Measurements from ENCODE around the gene TES.
"Not testable (repeated sequence)": the region's sequence is repeated elsewhere in the genome, so short reads cannot be mapped to it uniquely, and the experiment has no call there.

The TES gene

GRCh38 chr7:116242759-116243158, 32.4 kb downstream of the TES start:
- no peak for DNase-seq (ENCODE audit: low read depth, low spot score)

DNA sequence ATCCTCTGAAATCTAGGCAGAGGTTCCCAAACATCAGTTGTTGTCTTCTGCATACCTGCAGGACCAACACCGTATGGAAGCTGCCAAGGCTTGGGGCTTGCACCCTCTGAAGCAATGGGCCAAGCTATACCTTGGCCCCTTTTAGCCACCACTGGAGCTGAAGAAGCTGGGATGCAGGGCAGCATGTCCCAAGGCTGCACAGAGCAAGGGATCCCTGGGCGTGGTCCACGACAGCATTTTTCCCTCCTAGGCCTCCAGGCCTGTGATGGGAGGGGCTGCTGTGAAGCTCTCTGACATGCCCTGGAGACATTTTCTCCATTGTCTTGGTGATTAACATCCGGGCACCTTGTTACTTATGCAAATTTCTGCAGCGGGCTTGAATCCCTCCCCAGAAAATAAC, 34.5 kb downstream of the TES start:
- DNase-seq (ENCODE audit: low read depth, low spot score): not testable (repeated sequence)

- no peak for DNase-seq (ENCODE audit: low read depth, low spot score)
These were observed 36.0 kb downstream of the TES start for GRCh38 chr7:116246357-116246756.

- no peak for DNase-seq (ENCODE audit: low read depth, low spot score)
These were observed 39.7 kb downstream of the TES start for GRCh38 chr7:116249969-116250553.

DNA sequence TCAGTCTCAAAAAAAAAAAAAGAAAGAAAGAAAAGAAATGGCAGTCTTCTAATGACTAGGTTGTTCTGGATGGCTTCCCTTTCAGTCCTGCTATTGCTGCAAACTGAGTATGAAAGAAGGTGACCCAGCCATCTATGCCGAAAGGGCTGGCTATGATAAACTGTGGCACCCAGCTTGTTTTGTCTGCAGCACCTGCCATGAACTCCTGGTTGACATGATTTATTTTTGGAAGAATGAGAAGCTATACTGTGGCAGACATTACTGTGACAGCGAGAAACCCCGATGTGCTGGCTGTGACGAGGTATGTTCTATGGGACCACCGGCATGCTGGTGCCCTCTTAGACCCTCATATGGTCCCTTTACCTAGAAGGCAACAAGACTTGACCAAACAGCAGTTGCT, 41.3 kb downstream of the TES start:
- DNase-seq (ENCODE audit: low read depth, low spot score): no peak

DNA sequence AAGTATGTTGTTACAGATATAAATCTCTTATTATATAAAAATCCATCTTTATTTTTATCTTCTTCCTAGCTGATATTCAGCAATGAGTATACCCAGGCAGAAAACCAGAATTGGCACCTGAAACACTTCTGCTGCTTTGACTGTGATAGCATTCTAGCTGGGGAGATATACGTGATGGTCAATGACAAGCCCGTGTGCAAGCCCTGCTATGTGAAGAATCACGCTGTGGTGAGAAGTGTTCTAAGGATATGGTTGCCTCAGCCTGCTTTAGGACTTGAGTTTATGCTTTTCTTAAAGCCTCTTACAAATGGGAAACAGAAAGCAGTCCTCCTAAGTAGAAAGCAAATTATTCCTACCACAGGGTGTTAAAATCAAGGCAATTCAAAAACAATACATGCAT, 41.9 kb downstream of the TES start:
- DNase-seq (ENCODE audit: low read depth, low spot score): no peak

GRCh38 chr7:116257156-116257555, 46.8 kb downstream of the TES start:
- no peak for DNase-seq (ENCODE audit: low read depth, low spot score)

DNA sequence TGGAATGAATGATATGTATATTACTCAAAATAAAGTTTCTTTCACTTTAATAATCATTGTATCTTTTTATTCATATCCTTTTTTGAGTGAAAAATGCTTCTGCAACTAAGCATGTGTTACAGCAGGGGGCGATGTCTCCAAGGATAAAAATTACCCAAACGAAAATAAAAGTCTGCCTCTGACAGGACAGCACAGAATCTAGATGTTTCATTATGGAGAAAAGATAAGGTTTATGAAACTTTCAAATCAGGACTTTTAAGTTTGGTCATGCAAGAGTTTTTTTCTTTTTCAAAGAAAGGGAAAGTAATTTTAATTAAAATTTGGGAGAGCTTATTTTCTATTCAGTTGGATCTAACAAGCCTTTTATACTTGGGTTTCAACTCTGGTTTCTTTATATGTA, 48.4 kb downstream of the TES start:
- no peak for DNase-seq (ENCODE audit: low read depth, low spot score)

GRCh38 chr7:116259156-116259870, 49.0 kb downstream of the TES start:
- no peak for DNase-seq (ENCODE audit: low read depth, low spot score)

DNA sequence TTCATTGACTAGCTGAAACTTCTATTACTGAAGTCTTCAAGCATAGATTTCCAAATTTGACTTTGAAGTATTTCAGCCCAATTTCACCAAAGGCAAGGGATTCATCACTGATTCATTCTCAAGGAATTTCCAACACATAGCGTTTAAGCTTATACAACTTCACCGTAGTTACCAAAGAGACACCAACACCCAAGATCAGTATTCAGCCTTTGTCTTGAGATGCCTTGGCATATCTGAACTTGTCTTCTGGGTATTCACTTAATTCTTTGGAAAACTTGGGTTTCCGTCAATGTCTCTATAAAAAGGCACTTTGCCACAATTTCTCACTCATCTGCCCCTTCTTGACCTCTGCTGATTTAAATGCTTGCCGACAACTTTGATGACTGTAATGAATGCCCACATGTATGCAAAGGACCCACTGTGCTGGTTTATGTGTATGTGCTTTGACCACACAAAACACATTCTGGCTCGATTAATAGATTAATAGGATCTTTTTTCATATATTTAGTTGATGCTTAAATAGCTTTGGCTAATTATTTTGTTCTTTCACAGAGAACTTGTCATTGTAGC, 49.6 kb downstream of the TES start:
- DNase-seq (ENCODE audit: low read depth, low spot score): no peak

DNA sequence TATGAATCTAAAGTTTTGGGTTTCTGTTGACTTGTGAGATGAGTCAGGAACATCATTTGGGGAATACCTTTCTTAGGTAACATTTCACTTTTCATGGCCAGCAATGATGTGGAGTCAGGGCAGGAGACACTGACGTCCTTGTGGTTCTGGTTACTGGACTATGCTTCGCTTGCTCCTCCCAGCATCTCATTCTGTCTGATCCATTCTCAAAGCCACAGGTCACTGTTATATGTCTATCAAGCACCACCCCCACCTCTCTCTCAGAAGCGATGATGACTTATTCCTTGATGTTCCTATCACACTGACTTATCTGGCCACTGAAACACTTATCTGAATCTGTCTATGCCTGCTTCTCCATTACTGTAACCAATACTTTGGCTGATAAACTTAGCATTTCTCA, 51.6 kb downstream of the TES start:
- DNase-seq (ENCODE audit: low read depth, low spot score): no peak

- DNase-seq (ENCODE audit: low read depth, low spot score): no peak
These were observed 55.5 kb downstream of the TES start for GRCh38 chr7:116265881-116266280.

- DNase-seq (ENCODE audit: low read depth, low spot score): no peak
These were observed 59.1 kb downstream of the TES start for GRCh38 chr7:116269466-116269865.

DNA sequence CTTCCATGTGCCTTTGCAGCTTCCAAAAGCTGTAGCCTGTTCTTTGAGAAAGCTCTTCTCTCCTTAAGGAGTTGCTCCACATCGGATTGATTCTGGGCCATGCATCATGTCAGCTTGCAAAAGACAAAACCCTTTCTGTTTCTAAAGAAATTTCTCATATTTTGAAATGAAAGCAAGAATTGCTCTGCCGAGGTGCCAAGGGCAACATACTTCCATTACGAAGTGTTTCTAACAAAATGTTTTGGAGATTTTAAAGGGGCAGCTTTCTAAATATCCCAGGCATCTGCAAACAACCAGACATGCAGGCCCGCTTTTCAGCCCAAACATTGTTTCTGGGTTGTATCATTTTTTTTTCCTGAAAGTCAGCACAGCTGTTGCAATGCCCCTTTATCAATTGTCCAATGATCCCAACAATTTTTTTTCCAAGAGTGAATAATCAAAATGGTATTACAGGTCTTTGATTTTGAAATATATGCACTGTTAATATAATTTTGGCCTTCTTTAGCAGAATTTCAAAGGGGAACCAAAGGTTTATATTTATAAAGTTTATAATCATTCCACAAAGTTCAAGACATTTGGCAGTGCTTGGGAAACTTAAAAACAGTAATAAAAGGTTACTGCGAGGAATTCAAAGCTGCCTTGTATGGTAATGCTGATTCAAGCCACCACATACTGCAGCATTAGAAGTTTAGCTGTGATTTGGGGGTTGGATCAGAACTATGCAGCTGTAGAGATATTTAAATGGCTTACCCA, 61.0 kb downstream of the TES start:
- DNase-seq (ENCODE audit: low read depth, low spot score): no peak

DNA sequence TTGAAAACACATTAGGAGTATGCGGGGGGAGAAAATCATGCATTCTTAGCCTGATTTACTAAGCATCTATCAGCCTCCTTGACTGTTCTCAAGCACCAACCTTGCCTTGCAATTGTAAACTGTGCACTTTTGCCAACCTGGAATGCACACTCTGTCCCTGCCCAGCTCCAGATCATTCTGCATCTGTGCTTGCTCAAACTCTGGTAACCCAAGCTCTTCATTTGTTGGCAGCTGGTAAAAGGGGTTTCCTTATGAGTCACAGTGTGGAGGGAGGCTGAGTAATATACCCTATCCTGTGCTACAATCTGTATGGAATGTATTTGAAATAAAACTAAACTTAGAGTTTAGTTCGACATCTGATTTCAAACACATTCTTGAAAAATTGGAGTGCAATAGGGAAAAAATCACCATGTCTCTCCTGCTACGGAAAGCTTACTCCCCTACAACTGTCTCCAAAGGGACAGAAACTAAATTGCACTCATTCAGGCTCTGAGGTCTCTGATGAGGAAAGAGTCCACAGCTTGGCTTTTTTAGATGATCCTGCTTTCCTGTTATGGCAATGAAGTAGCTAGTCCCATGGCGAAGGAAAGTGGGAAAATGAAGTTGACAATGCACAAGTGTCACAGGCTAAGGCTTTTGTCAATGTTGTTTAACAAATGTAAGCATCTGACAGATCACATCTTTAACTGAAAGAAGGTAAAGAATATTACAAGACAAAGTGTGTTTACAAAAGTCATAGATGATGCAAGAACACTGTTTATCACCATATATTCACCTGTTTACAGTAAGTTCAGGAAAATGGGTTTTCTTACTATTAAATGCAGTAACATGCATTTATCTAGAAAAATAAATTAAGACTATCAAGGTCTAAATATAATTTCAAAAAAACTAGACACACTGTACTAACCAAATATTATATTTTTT, 61.9 kb downstream of the TES start:
- DNase-seq (ENCODE audit: low read depth, low spot score): peak; percentile 67

GRCh38 chr7:116273283-116273917, 63.1 kb downstream of the TES start:
- no peak for DNase-seq (ENCODE audit: low read depth, low spot score)

DNA sequence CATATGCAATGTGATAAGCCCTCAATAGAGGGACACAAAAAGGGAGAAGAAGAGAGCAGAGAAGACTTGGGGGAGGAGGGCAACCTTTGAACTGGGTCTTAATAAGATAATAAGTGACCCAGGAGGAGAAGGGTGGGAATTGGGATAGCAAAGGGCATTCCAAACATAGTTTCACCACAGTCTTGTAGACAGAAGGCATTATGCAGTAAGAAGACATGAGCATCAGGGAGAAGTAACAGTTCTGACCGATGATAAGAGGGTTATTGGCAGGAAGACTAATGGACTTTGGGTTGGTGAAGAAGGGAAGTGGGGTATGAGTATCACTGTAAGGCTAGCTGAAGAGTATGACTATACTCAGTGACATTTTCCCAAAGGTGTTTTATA, 63.6 kb downstream of the TES start:
- DNase-seq (ENCODE audit: low read depth, low spot score): no peak

- no peak for DNase-seq (ENCODE audit: low read depth, low spot score)
These were observed 66.7 kb downstream of the TES start for GRCh38 chr7:116277070-116277469.

DNA sequence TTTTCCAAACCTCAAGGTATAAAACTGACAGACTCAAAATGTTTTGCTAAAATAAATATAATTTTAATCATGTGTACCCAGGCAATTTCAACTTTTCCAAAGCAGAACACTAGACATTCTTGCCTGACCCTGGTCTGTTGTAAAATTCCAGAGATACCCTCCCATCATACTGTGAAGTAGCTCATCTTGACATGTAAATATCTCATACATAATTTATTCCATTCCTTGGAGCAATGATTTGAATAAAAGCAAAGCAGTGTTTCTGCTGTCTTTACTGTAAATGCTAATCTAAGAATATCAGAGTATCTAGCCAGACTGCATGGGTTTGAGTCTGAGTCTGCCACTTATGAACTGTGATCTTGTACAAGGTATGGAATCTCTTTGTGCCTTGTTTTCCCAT, 68.9 kb downstream of the TES start:
- DNase-seq (ENCODE audit: low read depth, low spot score): no peak

GRCh38 chr7:116280803-116281202, 70.5 kb downstream of the TES start:
- DNase-seq (ENCODE audit: low read depth, low spot score): no peak

DNA sequence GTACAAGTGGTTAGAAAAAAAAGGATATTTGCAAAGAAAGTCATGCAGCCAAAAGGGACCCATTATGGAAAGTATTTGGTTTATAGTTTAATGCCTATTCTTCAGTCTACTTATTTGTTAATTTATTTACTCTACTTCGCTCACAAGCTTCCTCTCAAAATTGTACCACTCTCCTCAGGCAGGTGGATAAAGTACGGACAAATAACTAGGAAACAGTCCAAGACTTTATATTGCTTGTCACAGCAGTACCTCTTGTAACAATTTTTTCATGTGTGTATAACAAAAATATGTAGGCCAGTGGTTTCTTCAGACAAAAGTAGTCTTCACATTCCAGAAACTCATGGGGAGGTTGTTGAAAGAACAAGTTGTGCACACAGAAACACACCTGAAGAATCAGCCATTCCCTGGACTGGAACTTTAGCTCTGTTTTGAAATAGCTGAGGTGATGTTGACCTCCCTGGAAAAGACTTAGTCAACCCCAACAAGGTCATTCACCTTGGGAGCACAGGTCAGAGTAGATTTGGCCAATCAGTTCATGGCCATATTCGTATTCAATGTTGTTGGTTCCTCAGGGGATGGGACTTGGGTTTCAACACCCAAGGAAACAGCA, 73.4 kb downstream of the TES start:
- DNase-seq (ENCODE audit: low read depth, low spot score): no peak
